Activated CD4-positive, alpha-beta T cell treated with anti-CD3 and anti-CD28 coated beads for 4 hours (primary cell): ENCODE data around the gene HSPB1.
"Not testable (repeated sequence)": the region's sequence is repeated elsewhere in the genome, so short reads cannot be mapped to it uniquely, and the experiment has no call there.

Experiments
- DNase-seq, 2 donors: peaks; one replicate each; pipeline ENCODE4 v3.0.0-alpha.2; 2020

The HSPB1 gene

GRCh38 chr7:76282344-76283253, 19.9 kb upstream of the HSPB1 start:
- DNase-seq = no peak

DNA sequence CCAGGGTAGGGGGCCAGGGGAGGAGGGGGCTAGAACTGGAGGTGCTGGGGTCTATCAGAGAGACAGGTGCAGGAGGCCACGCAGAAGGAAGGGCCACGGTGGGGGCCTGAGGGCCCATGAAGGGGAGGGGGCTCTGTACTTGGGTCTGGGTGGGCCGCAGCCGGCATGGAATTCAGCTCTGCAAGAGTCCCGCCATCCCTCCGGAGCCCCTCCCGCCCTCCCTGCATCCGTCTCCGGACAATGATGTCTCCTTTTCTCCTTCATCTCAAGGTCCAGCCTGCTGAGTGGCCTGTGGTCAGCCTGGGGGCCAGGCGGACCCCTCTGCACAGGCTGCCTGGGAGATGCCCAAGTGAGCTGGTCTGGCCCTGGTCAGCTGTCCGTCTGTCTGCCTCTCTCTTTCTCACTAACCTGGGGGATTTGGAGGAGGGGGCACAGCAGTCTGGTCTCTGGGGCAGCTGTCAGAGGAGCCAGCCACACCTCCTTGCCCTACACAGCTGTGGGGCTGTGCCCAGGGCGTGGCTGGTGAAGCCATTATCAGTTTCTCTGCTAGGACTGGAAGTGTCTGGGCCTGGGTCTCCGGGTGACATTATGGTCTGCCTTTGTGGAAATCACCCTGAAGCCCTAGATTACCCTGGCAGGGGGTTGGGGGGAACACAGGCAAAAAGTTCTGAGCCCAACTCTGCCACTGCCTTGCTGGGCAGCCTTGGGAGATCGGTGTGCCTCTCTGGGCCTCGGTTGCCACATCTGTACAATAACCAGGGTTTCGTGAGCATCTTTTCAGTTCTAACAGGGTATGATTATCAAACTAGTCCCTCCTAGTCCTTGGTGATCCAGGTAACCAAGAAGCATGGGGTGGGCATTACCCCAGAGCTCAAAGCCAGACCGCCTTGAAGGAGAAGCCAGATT, 19.0 kb upstream of the HSPB1 start:
- no peak for DNase-seq

GRCh38 chr7:76285604-76286374, 16.7 kb upstream of the HSPB1 start:
- DNase-seq = no peak

- no peak for DNase-seq
Measured at GRCh38 chr7:76286842-76287403, 15.6 kb upstream of the HSPB1 start.

GRCh38 chr7:76290847-76291350, 11.6 kb upstream of the HSPB1 start:
- DNase-seq = not testable (repeated sequence)

DNA sequence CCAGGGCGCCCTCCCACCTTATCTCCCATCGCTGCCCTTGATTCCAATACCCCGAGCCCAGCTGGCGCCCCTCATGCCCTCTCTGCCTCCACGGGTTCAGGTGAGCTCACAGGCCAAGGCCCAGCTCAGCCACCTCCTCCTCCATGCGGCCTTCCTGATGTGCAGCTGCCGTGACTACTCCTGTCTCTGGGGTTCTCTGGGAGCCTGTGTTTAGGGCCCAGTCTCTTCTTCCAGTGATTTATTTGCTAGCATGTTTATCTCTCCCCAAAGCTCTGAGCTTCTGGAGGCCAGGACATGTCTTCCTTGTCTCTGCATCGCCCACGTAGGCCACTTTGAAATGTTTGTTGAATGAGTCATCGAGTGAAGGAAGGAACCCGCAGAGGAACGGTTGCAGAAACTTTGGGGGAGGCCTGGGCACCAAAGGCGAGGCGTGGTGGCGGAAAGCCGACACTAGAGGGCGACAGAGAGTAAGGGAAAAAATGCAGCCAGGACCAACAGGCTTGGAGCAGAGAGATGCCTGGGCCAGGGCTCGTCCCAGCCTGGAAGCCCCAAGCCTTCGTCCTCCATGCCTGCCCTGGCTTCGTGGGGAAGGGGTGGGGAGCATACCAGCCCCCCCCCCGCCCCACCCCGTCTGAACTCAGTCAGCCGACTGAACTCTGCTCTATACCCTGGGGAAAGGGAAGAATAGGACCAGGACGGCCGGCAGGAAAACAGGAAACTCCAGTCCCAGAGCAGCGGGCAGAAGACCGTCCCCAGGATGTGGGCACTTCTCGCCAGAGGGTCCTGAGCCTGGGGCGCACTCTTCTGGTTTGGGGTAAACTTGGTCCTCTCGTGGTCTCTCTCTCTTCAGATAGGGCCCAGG, 10.9 kb upstream of the HSPB1 start:
- peak; percentile 82 to 92 for DNase-seq

GRCh38 chr7:76292213-76292573, 10.3 kb upstream of the HSPB1 start:
- no peak for DNase-seq

DNA sequence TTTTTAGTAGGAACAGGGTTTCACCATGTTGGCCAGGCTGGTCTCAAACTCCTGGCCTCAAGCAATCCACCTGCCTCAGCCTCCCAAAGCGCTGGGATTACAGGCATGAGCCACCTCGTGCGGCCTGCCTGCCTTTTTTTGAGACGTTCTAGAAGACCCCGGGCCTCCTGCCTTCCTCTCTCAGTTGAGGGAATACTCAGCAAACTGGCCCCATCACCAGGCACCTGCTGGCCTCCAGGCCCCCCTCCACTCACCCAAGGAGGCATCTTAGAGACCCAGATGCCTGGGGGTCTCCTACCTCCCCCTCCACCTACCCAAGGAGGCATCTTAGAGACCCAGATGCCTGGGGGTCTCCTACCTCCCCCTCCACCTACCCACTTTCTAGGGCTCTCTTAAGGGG, 9.6 kb upstream of the HSPB1 start:
- DNase-seq = not testable (repeated sequence)

- DNase-seq = no peak
Measured at GRCh38 chr7:76293407-76293901, 9.0 kb upstream of the HSPB1 start.

DNA sequence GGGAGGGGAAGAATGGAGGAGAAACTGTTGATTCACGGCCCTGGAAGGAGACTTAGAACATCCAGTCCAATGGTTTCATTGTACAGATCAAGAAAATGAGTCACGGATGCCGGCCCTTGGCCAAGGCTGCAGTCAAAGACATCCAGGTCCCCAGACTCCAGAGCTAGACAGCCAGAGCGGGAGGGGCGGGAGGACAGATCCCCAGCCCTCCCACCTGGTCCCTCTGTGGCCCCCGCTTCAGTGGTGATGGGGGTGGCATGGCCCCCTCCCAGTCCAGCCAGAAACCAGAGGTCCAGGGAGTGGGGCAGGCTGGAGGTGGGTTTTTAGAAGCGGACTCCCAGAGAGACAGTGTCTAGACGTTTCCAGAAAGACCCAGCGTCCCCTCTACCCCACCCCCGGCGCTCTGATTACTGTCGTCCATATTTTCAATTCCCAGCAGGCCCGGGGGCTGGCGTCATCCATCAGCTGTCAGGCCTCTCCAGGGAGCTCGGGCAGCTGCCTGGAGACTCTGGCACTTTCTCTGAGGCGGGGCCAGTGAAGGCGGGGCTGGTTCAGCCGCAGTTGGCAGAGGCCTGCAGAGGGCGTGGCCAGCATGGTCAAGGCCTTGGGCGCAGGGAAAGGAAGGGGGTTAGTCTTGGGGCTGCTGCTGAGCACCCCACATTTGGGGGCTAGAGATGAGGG, 8.0 kb upstream of the HSPB1 start:
- no peak for DNase-seq

DNA sequence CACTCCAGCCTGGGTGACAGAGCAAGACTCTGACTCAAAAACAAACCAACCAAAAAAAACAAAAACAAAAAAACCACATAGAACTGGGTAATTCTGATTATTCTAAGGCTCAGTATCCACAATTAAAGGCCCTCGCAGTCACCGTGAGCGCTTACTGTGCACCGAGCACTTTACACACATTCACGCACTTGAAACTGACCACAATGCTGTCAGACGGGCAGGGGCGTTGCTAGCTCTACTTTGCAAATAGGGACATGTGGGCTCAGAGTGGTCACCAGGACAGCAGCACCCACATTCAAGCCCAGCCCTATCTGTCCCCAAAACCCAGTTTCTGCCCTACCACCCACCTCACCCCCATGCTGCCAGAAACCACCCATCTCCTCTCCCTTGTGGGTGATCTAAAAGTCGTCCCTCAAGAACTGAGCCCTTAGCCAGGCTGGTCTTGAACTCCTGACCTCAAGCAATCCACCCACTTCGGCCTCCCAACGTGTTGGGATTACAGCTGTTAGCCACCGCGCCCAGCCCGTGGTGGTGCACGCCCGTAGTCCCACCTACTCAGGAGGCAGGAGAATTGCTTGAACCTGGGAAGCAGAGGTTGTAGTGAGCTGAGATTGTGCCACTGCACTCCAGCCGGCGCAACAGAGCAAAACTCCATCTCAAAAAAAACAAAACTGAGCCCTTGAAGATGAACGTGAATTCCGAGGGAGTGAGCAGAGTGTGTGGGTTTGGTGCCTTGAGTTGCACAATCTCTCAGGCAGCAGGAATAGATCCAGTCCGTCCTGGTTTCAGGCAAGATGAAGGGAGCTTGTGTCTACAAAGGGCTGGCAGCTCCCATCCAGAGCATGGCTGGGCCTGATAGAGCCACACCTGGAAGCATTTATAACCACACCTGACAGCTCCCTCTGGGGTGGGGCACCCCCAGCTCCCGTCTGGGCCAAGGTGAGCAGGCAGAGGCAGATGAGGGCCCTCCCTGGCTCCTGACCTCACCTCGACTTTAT, 5.4 kb upstream of the HSPB1 start:
- DNase-seq = no peak

DNA sequence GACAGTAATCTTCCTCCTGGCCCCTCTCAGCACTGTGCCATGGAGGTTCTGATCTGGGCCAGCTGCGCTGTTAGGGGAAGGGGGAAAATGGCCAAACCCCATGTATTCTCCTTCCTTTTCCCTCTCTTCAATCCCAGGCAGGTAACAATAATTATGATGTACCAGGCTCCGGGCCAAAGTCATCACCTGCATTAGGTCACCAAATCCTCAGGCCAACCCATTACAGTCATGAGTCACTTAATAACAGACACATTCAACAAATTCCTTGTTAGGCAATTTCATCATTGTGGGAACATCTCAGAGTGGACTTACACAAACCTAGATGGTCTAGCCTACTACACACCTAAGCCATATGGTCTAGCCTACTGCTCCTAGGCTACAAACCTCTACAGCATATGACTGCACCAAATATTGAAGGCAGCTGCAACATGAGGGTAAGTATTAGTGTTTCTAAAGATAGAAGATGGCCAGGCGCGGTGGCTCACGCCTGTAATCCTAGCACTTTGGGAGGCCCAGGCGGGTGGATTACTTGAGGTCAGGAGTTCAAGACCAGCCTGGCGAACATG, 2.2 kb upstream of the HSPB1 start:
- DNase-seq = no peak

GRCh38 chr7:76301000-76301399, 1.5 kb upstream of the HSPB1 start:
- no peak for DNase-seq

DNA sequence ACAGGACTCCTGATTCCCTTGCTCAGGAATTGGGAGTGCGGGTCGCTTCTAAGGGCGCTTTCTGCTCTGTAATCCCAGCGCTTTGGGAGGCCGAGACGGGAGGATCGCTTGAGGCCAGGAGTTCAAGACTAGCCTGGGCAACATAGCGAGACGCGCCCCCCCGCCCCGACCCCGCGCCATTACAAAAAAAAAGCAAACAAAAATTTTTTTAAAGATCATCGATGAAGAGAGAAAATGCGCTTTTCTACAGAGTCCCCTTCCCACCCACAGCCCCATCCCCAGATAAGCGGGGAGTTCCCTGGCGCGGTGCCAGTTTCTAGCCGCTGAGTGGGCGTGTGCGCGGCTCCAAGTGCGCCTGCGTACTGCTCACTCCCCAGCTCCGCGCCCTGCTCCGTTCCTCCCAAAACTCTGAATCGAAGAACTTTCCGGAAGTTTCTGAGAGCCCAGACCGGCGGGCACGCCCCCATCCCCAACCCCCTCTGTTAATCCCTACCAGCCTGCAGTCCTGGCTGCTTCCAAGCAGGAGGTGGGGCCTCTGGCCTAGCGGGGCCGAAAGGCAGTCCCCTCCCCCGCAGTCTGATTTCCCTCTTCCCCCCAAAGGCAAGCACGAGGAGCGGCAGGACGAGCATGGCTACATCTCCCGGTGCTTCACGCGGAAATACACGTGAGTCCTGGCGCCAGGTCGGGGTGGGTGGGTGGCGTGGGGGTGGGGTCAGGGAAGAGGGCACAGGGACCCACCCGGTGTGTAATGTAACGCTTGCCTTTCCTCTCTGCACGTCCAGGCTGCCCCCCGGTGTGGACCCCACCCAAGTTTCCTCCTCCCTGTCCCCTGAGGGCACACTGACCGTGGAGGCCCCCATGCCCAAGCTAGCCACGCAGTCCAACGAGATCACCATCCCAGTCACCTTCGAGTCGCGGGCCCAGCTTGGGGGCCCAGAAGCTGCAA, 1.0 kb downstream of the HSPB1 start:
- peak; percentile 83 to 85 for DNase-seq

GRCh38 chr7:76304888-76305375, 2.5 kb downstream of the HSPB1 start:
- no peak for DNase-seq

DNA sequence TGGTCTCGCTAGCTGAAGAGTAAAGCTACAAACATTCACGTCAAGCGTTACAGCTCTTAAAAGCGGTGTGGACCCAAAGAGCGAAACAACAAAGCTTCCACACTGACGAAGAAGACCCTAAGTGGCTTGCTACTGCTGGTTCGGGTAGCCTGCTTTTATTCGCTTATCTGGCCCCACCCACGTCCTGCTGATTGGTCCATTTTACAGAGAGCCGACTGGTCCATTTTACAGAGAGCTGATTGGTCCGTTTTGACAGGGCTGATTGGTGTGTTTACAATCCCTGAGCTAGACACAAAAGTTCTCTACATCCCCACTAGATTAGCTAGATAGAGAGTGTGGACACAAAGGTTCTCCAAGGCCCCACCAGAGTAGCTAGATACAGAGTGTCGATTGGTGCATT, 6.4 kb downstream of the HSPB1 start:
- DNase-seq = not testable (repeated sequence)

- not testable (repeated sequence) for DNase-seq
Measured at GRCh38 chr7:76309341-76310101, 7.0 kb downstream of the HSPB1 start.
